Fibroblast of mammary gland (primary cell): ENCODE data around the gene TASL.

Experiments used
- DNase-seq: peaks from one replicate; pipeline ENCODE4 v3.0.0-alpha.2; 2010; ENCODE audit warnings: low read depth
- H3K4me3 ChIP-seq: 2 replicates; pipeline ENCODE4 v1.5.1; 2011; ENCODE audit warnings: low read depth, mild to moderate bottlenecking, low read length, moderate library complexity; ENCODE audit not compliant: control insufficient read depth
- CTCF ChIP-seq: conservative IDR thresholded peaks from 2 replicates; pipeline ENCODE4 v1.5.1; 2011; ENCODE audit warnings: low read depth, low read length, inconsistent platforms; ENCODE audit not compliant: control insufficient read depth, insufficient read depth

Gene TASL

GRCh38 chrX:30561191-30561590 lies 16.4 kb downstream of the TASL start:
- no peak overlapping the region for H3K4me3 ChIP-seq
- no peak for TF ChIP-seq CTCF
- no peak for DNase-seq

- DNase-seq, result no peak
- TF ChIP-seq CTCF, result no peak
Measured at GRCh38 chrX:30538271-30538670, 39.3 kb downstream of the TASL start.

GRCh38 chrX:30533835-30534234 lies 43.7 kb downstream of the TASL start:
- no peak for DNase-seq
- no peak overlapping the region for H3K4me3 ChIP-seq
- TF ChIP-seq CTCF, result no peak

More at GRCh38 chrX:30538271-30538670, 39.3 kb downstream of the TASL start:
- no peak overlapping the region for H3K4me3 ChIP-seq

- H3K4me3 ChIP-seq, result no peak overlapping the region
- TF ChIP-seq CTCF, result no peak
- peak; percentile 63 for DNase-seq
Measured at GRCh38 chrX:30533266-30533665, 44.3 kb downstream of the TASL start.

- no peak overlapping the region for H3K4me3 ChIP-seq
- peak; percentile 50 for DNase-seq
- no peak for TF ChIP-seq CTCF
Measured at GRCh38 chrX:30530606-30531005, 47.0 kb downstream of the TASL start.

- DNase-seq, result no peak
- TF ChIP-seq CTCF, result no peak
- H3K4me3 ChIP-seq, result no peak overlapping the region
Measured at GRCh38 chrX:30525732-30526131, 51.8 kb downstream of the TASL start.
